Measurements from ENCODE around the gene CRB1. TPM values are rescaled to one million over a fixed set of nuclear protein-coding genes. Genes with fewer than 3 reads are reported as not detected.
A peak's percentile ranks its signal among the peaks of the same experiment; 100 is the strongest.

CRB1 gene
- total and polyA plus RNA-seq, 8 donors: under 0.01 to 0.20 (median 0.09) TPM; not detected in 4

DNA sequence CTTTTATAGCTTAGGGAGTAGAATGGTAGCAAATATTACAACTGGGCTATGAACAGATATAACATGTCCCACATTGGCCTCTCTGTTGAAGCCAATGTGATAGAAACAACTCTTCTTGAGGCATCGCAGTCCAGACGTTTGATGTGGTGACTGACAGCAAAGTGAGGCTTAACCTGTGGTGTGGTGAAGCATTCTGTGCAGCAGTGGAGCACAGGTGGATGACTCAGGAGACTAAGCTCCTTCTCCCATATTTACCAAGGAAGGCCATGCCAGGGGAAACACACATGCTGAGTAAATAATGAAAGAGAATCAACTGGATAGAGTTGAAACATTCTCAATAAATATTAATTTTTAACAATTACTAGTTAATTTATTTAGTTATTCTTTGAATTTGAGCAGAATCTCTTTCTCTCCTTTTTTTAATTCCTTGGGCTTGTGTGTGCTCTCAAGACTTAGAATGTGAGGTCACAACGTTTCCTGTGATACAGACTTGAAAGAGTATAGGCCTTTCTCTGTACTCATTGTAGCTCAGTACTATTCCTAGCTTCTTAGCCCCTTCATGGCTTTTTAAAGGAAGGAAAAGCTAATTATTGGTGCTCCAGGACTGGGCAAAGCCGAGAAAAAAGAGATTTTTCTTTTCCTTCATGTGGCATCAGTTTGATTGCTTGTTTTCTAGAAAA lies 17.6 kb downstream of the CRB1 start:
- Histone ChIP-seq H3K27ac (peak overlapping the region in 1 of 4 donors; percentile 2), H3K9me3 (no peaks in the 10 kb centered on the region), H3K4me1 (peaks cover 18 to 22% (median 19%) of the 10 kb centered on the region in 3 donors), H3K4me3 (no peak overlapping the region), H3K27me3 (no peaks in the 10 kb centered on the region), H3K36me3 (no peaks in the 10 kb centered on the region)
- no peak for FAIRE-seq
- peak in 4 of 6 donors; percentile 37 to 49 (median 44) for DNase-seq
- ATAC-seq: peak; percentile 94 to 95 (median 94)
- TF ChIP-seq, protein P1, sequence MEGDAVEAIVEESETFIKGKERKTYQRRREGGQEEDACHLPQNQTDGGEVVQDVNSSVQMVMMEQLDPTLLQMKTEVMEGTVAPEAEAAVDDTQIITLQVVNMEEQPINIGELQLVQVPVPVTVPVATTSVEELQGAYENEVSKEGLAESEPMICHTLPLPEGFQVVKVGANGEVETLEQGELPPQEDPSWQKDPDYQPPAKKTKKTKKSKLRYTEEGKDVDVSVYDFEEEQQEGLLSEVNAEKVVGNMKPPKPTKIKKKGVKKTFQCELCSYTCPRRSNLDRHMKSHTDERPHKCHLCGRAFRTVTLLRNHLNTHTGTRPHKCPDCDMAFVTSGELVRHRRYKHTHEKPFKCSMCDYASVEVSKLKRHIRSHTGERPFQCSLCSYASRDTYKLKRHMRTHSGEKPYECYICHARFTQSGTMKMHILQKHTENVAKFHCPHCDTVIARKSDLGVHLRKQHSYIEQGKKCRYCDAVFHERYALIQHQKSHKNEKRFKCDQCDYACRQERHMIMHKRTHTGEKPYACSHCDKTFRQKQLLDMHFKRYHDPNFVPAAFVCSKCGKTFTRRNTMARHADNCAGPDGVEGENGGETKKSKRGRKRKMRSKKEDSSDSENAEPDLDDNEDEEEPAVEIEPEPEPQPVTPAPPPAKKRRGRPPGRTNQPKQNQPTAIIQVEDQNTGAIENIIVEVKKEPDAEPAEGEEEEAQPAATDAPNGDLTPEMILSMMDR (IDR thresholded peaks at IDR 0.05): no peak
- intact Hi-C loops (cut with DNase I): no loop called here
- WGBS, 2 donors: 49% methylated on average over 4 of the region's 4 CpGs

DNA sequence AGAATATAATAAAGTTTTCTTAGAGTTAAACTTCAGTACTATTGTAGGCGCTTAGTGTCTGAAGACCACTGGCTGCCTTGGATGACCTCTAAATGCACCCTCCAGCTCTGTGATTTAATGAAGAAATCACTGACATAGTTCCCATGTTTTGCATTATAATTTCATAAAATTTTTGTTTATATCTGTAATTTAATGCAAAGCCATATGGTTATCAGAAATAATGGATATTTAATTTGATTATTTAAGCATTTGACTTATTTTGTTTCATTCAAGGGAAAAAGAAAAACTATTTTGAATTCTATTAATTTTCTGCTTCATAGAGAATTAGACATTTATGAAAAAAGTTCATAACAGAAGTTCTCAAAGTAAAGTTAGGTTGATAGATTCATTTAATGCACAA lies 18.6 kb downstream of the CRB1 start:
- H3K36me3 ChIP-seq: no peaks in the 10 kb centered on the region
- intact Hi-C loops (cut with DNase I): no loop called here
- no peaks in the 10 kb centered on the region for H3K9me3 ChIP-seq
- H3K27me3 ChIP-seq: no peaks in the 10 kb centered on the region
- H3K4me1 ChIP-seq: peaks cover 18 to 22% (median 19%) of the 10 kb centered on the region in 3 donors
- 95 to 100% methylated on average over 1 of the region's 1 CpG for WGBS, 2 donors
- DNase-seq: no peak
- no peak for ATAC-seq
- TF ChIP-seq, protein P1 (IDR thresholded peaks at IDR 0.05): no peak
- FAIRE-seq: no peak
- H3K4me3 ChIP-seq: no peak overlapping the region
- no peak overlapping the region for H3K27ac ChIP-seq

DNA sequence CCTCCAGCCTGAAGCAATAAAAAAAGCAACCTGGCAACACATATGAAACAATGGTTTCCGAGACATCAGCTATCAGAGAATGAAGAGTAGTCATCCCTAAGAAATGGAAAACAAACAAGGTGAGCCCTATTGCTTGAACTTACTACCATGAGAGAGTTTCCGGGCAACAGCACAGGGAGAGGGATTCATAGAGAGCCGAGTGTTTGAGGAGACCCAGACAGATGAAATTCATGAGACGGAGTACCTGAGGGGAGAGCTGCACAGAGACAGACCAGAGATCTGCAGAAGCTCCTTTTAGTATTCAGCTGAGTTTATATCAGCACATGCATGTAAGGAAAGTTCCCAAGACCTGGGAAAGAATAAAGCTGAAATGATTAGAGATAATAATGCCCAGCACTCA lies 19.8 kb downstream of the CRB1 start:
- Histone ChIP-seq H3K27me3 (no peaks in the 10 kb centered on the region), H3K27ac (no peak overlapping the region), H3K4me3 (no peak overlapping the region), H3K36me3 (no peaks in the 10 kb centered on the region), H3K4me1 (peaks cover 18 to 22% (median 19%) of the 10 kb centered on the region in 3 donors), H3K9me3 (no peaks in the 10 kb centered on the region)
- peak in 3 of 4 donors; percentile 34 to 63 (median 42) for ATAC-seq
- FAIRE-seq: no peak
- TF ChIP-seq, protein P1 (IDR thresholded peaks at IDR 0.05): no peak
- no peak for DNase-seq
- WGBS, 2 donors: 41 to 46% methylated on average over 4 of the region's 4 CpGs
- intact Hi-C loops (cut with DNase I): no loop called here

DNA sequence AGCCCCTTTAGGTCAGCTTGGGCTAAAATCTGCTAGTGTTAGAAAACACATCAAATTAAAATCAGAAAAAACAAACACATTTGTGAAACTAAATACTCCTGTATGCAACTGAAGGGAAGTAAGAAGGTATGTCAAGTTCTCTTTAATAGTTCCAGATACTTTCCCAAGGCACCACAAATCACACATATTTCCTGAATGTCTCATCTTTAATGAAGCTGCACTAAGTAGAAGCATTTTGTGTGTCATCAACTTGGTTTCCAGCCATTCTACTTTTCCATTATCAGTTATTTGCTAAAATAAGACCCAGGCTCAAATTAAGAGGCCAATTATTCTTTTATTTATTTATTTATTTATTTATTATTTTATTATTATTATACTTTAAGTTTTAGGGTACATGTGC lies 34.7 kb downstream of the CRB1 start:
- Histone ChIP-seq H3K4me1 (no peaks in the 10 kb centered on the region), H3K36me3 (no peaks in the 10 kb centered on the region), H3K27ac (no peak overlapping the region), H3K27me3 (no peaks in the 10 kb centered on the region), H3K4me3 (no peak overlapping the region), H3K9me3 (no peaks in the 10 kb centered on the region)
- TF ChIP-seq, protein P1 (IDR thresholded peaks at IDR 0.05): no peak
- ATAC-seq (no peak), FAIRE-seq (no peak), DNase-seq (no peak)
- intact Hi-C loops (cut with DNase I): no loop called here

DNA sequence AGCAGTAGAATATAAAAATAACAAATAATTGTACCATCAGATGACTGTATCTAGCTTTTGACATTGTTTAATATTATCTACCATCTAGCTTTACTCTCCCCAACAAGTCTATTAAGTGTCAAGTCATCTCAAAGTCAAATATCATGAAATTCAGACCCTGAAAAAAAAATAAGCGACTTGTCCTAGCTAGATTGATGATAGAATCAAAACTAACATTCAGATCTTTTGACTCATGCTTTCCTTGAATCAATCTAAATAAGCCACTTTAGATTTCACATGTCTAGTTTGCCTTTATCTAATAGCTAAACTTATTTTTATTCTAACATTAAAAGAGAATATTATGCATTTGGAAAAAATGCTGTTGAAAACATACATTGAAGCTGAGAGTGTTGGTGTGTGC lies 35.4 kb downstream of the CRB1 start:
- H3K27me3 ChIP-seq: no peaks in the 10 kb centered on the region
- H3K4me1 ChIP-seq: no peaks in the 10 kb centered on the region
- DNase-seq: no peak
- H3K9me3 ChIP-seq: no peaks in the 10 kb centered on the region
- no peak for ATAC-seq
- no peak overlapping the region for H3K27ac ChIP-seq
- 82 to 97% methylated on average over 1 of the region's 1 CpG for WGBS, 2 donors
- TF ChIP-seq, protein P1 (IDR thresholded peaks at IDR 0.05): no peak
- no peaks in the 10 kb centered on the region for H3K36me3 ChIP-seq
- no peak for FAIRE-seq
- intact Hi-C loops (cut with DNase I): no loop called here
- H3K4me3 ChIP-seq: no peak overlapping the region
